Liver (tissue), 3 donors: ENCODE results near the gene PSTPIP1.

Experiments
- CTCF ChIP-seq: fragments of 150-350 bp; IDR thresholded peaks from 2 replicates; pipeline ENCODE4 v1.5.1; 2017; ENCODE audit warnings: improper control_type of control experiment, low read depth, low read length; ENCODE audit not compliant: missing input control
- EGR1 ChIP-seq, 2 donors: IDR thresholded peaks; 2 replicates each; pipeline ENCODE4 v1.6.1; 2016 to 2018; ENCODE audit warnings: antibody characterized with exemption in 2 of 2, low read depth in 2 of 2
- FOXA1 ChIP-seq: IDR thresholded peaks from 2 replicates; pipeline ENCODE4 v1.6.1; 2016; ENCODE audit warnings: antibody characterized with exemption
- GABPA ChIP-seq, 2 donors: IDR thresholded peaks in 1 of 2; conservative IDR thresholded peaks in 1 of 2; 2 replicates each; pipeline ENCODE4 v1.6.1; 2016; ENCODE audit warnings: antibody characterized with exemption in 2 of 2, mild to moderate bottlenecking in 1 of 2, moderate library complexity in 1 of 2
- HNF4A ChIP-seq, 2 donors: conservative IDR thresholded peaks; 2 replicates each; pipeline ENCODE4 v1.6.1; 2016; ENCODE audit warnings: antibody characterized with exemption in 2 of 2, mild to moderate bottlenecking in 2 of 2
- JUND ChIP-seq, 2 donors: IDR thresholded peaks; 2 replicates each; pipeline ENCODE4 v1.6.1; 2016; ENCODE audit warnings: antibody characterized with exemption in 2 of 2
- MAX ChIP-seq: IDR thresholded peaks from 2 replicates; pipeline ENCODE4 v1.6.1; 2016; ENCODE audit warnings: antibody characterized with exemption
- RAD21 ChIP-seq, 2 donors: IDR thresholded peaks; 2 replicates each; pipeline ENCODE4 v1.6.1; 2016; ENCODE audit warnings: antibody characterized with exemption in 2 of 2, mild to moderate bottlenecking in 2 of 2
- REST ChIP-seq: IDR thresholded peaks from 2 replicates; pipeline ENCODE4 v1.6.1; 2016; ENCODE audit warnings: antibody characterized with exemption, mild to moderate bottlenecking
- SP1 ChIP-seq: IDR thresholded peaks from 2 replicates; pipeline ENCODE4 v1.6.1; 2018; ENCODE audit warnings: antibody characterized with exemption, mild to moderate bottlenecking
- YY1 ChIP-seq: IDR thresholded peaks from 2 replicates; pipeline ENCODE4 v1.6.1; 2016; ENCODE audit warnings: antibody characterized with exemption, mild to moderate bottlenecking
- donor health status: healthy.
- donor health status: healthy.

GRCh38 chr15:77028451-77029165 is 33.7 kb downstream of the PSTPIP1 start:
- TF ChIP-seq RAD21 (IDR thresholded peaks at IDR 0.05): no peak
- TF ChIP-seq EGR1 (IDR thresholded peaks at IDR 0.05; ENCODE audit: low read depth in 2 of 2): no peak
- TF ChIP-seq CTCF: no peak
- no peak for TF ChIP-seq FOXA1
- no peak for TF ChIP-seq REST
- TF ChIP-seq JUND (IDR thresholded peaks at IDR 0.05): no peak
- TF ChIP-seq GABPA (IDR thresholded peaks at IDR 0.05 in 1 of 2, conservative IDR thresholded peaks at IDR 0.05 in 1 of 2): no peak
- TF ChIP-seq MAX: no peak
- no peak for TF ChIP-seq HNF4A (conservative IDR thresholded peaks at IDR 0.05)
- no peak for TF ChIP-seq SP1
- no peak for TF ChIP-seq YY1
